Measurements from ENCODE around the gene COPG1.
"Not testable (repeated sequence)": the region's sequence is repeated elsewhere in the genome, so short reads cannot be mapped to it uniquely, and the experiment has no call there.

COPG1 gene

DNA sequence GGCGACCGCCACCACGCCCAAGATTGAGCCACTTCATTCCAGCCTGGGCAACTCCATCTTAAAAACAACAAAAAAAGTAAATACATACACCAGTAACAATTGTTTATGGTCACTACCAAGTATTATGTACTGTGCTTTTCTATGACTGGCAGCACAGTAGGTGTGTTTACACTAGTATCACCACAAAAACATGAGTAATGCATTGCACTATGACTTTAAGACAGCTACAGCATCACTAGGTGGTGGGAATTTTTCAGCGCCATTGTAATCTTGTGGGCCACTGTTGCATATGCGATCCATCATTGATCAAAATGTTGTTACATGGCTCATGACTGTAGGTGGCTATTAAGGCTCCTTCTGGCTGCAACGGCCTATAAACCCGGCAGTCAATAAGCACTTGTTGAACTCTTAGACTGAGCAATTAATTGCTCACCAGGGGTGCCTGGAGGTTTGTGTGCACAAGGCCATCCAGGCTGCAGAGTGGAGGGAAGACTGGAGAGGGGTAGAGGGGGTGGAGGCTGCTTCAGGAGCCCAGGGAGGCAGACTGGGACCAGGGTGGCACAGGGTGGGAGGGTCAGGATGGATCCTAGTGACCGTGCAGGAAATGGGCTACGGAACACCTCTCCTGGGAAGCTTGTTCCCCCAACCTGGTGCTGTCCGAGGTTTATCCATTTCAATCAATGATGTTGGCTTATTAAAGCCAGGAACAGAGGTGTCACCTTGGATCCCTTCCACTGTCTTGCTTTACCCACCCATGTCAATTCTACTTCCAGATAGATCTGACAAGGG lies 17.9 kb upstream of the COPG1 start:
- peaks cover 37% of the 10 kb centered on the region for H3K4me1 Mint-ChIP-seq
- no peaks in the 10 kb centered on the region for H3K27me3 Mint-ChIP-seq
- ATAC-seq (ENCODE audit: low read depth) = no peak
- no peak for DNase-seq (ENCODE audit: low spot score in 2 of 2)
- no peaks in the 10 kb centered on the region for H3K9me3 Mint-ChIP-seq
- no peak overlapping the region for H3K4me3 Mint-ChIP-seq
- H3K27ac Mint-ChIP-seq = peak overlapping the region; percentile 79
- H3K36me3 Mint-ChIP-seq = no peaks in the 10 kb centered on the region

DNA sequence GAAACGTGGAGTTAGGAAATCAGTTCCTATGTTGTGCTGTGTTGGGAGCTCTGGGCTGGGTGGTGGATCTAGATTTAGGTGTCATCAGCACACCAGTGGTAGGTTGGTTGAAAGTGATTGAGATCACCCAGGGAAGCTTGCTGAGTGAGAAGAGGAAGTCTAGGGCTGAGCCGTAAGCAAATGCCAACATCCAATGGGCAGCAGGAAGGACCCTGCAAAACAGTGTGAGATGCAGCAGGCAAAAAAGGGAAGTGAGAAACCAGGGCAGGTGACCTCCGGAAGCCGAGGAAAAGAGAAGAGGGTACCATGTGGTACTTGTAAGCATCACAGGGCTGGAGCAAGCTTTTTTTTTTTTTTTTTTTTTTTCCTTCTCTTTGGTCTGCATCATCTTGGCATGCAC lies 15.9 kb upstream of the COPG1 start:
- Mint-ChIP-seq H3K9me3 (no peaks in the 10 kb centered on the region), H3K27me3 (no peaks in the 10 kb centered on the region), H3K4me1 (peaks cover 32% of the 10 kb centered on the region), H3K36me3 (no peaks in the 10 kb centered on the region), H3K4me3 (peak overlapping the region; percentile 6), H3K27ac (peak overlapping the region; percentile 88)
- peak; percentile 50 to 84 for DNase-seq (ENCODE audit: low spot score in 2 of 2)
- ATAC-seq (ENCODE audit: low read depth) = peak; percentile 94

- H3K9me3 Mint-ChIP-seq = no peaks in the 10 kb centered on the region
- H3K27me3 Mint-ChIP-seq = no peaks in the 10 kb centered on the region
- peaks cover 31% of the 10 kb centered on the region for H3K4me1 Mint-ChIP-seq
- H3K36me3 Mint-ChIP-seq = no peaks in the 10 kb centered on the region
- no peak overlapping the region for H3K4me3 Mint-ChIP-seq
- ATAC-seq (ENCODE audit: low read depth) (no peak), DNase-seq (ENCODE audit: low spot score in 2 of 2) (no peak)
- peak overlapping the region; percentile 16 for H3K27ac Mint-ChIP-seq
These were observed 15.0 kb upstream of the COPG1 start for GRCh38 chr3:129234441-129234840.

GRCh38 chr3:129235344-129235917 lies 14.0 kb upstream of the COPG1 start:
- DNase-seq (ENCODE audit: low spot score in 2 of 2) (no peak), ATAC-seq (ENCODE audit: low read depth) (no peak)
- Mint-ChIP-seq H3K4me1 (peaks cover 32% of the 10 kb centered on the region), H3K36me3 (no peaks in the 10 kb centered on the region), H3K9me3 (no peaks in the 10 kb centered on the region), H3K4me3 (no peak overlapping the region), H3K27me3 (no peaks in the 10 kb centered on the region), H3K27ac (peak overlapping the region; percentile 38)

GRCh38 chr3:129238945-129239705 lies 10.3 kb upstream of the COPG1 start:
- ATAC-seq (ENCODE audit: low read depth) (peak; percentile 83), DNase-seq (ENCODE audit: low spot score in 2 of 2) (no peak)
- H3K9me3 Mint-ChIP-seq = peaks cover 2% of the 10 kb centered on the region
- peak overlapping the region; percentile 6 for H3K4me3 Mint-ChIP-seq
- no peaks in the 10 kb centered on the region for H3K27me3 Mint-ChIP-seq
- no peaks in the 10 kb centered on the region for H3K36me3 Mint-ChIP-seq
- H3K27ac Mint-ChIP-seq = peak overlapping the region; percentile 24
- H3K4me1 Mint-ChIP-seq = peaks cover 17% of the 10 kb centered on the region

DNA sequence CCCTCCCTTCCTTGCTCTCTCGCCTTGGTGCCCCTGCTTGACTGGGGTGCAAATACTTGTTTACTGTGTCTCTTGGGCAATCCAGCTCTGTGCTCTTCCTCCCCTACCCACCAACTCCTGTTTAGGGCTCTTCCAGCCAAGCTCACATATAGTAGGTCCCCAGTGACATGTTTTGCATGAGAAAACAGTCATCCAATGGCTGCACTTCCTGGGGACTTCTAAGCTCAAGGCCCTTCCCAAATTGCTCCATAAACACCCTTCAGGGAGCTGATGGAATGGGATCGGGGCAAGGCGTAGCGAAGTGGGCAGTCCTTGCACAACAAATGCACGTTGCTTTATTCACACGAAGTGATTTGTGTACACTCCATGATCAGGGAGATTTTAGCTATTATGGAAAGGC lies 9.4 kb upstream of the COPG1 start:
- H3K27ac Mint-ChIP-seq = no peak overlapping the region
- peak overlapping the region; percentile 61 for H3K4me3 Mint-ChIP-seq
- DNase-seq (ENCODE audit: low spot score in 2 of 2) (no peak), ATAC-seq (ENCODE audit: low read depth) (no peak)
- H3K9me3 Mint-ChIP-seq = peaks cover 2% of the 10 kb centered on the region
- H3K4me1 Mint-ChIP-seq = peaks cover 13% of the 10 kb centered on the region
- H3K36me3 Mint-ChIP-seq = no peaks in the 10 kb centered on the region
- no peaks in the 10 kb centered on the region for H3K27me3 Mint-ChIP-seq

GRCh38 chr3:129240436-129240835 lies 9.0 kb upstream of the COPG1 start:
- Mint-ChIP-seq H3K4me3 (no peak overlapping the region), H3K36me3 (no peaks in the 10 kb centered on the region), H3K4me1 (peaks cover 13% of the 10 kb centered on the region), H3K9me3 (peaks cover 2% of the 10 kb centered on the region), H3K27me3 (no peaks in the 10 kb centered on the region), H3K27ac (no peak overlapping the region)
- no peak for DNase-seq (ENCODE audit: low spot score in 2 of 2)
- ATAC-seq (ENCODE audit: low read depth) = no peak

DNA sequence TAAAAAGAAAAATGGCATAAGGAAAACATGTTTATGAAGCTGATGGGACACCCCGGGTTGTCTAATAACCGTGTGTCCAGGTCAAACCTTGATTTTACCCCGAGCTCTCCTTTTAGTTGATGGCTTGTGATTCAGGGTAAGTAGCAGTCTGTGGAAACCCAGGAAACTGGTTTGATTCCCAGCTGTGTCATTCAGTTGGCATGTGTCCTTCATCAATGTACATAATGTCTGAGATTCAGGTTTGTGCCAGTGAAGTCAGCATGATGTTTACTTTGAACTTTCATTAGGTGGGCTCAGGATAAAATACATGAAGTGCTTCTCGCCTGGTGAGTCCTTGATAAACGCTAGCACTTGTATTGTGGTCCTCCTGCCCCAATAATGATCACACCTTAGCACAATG lies 4.3 kb upstream of the COPG1 start:
- no peaks in the 10 kb centered on the region for H3K27me3 Mint-ChIP-seq
- no peak overlapping the region for H3K27ac Mint-ChIP-seq
- no peak for DNase-seq (ENCODE audit: low spot score in 2 of 2)
- no peaks in the 10 kb centered on the region for H3K36me3 Mint-ChIP-seq
- H3K9me3 Mint-ChIP-seq = peaks cover 2% of the 10 kb centered on the region
- ATAC-seq (ENCODE audit: low read depth) = no peak
- peaks cover 11% of the 10 kb centered on the region for H3K4me1 Mint-ChIP-seq
- H3K4me3 Mint-ChIP-seq = no peak overlapping the region

GRCh38 chr3:129245641-129246306 lies 3.6 kb upstream of the COPG1 start:
- DNase-seq (ENCODE audit: low spot score in 2 of 2) (peak; percentile 56 to 80), ATAC-seq (ENCODE audit: low read depth) (peak; percentile 83)
- not testable (repeated sequence) for H3K36me3 Mint-ChIP-seq, H3K27ac Mint-ChIP-seq, H3K9me3 Mint-ChIP-seq, H3K27me3 Mint-ChIP-seq, H3K4me3 Mint-ChIP-seq
- H3K4me1 Mint-ChIP-seq = peaks cover 15% of the 10 kb centered on the region

GRCh38 chr3:129246636-129247035 lies 2.8 kb upstream of the COPG1 start:
- H3K27me3 Mint-ChIP-seq = no peaks in the 10 kb centered on the region
- ATAC-seq (ENCODE audit: low read depth) (no peak), DNase-seq (ENCODE audit: low spot score in 2 of 2) (no peak)
- peaks cover 15% of the 10 kb centered on the region for H3K4me1 Mint-ChIP-seq
- H3K36me3 Mint-ChIP-seq = no peaks in the 10 kb centered on the region
- peaks cover 2% of the 10 kb centered on the region for H3K9me3 Mint-ChIP-seq
- H3K4me3 Mint-ChIP-seq = no peak overlapping the region
- H3K27ac Mint-ChIP-seq = no peak overlapping the region

DNA sequence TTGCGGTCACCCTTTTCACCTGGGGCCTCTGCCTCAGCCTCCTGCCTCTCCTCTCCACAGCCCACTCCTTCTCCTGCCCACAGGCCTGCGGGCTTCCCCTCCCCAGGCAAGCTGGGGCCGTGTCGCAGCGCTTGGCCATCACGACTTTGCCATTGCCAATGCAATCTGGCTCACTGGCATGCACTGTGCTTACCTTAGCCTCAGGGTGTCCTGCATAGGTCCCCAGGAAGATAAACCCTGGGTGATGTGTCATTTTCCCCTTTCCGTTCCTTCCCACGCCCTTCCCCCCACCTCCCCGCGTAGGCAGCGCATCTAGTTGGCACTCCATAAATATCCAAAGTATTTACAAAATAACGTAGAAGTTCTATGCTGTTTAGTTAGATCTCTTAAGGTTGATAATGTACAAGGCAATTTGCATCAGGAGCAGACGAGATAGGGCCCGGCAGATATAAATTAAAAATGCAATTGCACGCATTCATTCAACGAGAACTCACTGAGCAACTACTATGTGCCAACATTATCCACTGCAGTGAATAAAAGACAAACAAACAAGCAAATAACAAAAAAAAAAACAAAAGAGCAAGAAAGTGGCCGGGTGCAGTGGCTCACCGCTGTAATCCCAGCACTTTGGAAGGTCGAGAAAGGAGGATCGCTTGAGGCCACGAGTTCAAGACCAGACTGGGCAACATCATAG lies 973 bp upstream of the COPG1 start:
- peaks cover 17% of the 10 kb centered on the region for H3K4me1 Mint-ChIP-seq

GRCh38 chr3:129252748-129253147 lies 3.3 kb downstream of the COPG1 start:
- Mint-ChIP-seq H3K4me1 (peaks cover 17% of the 10 kb centered on the region), H3K27me3 (no peaks in the 10 kb centered on the region), H3K36me3 (peaks cover 38% of the 10 kb centered on the region), H3K4me3 (no peak overlapping the region), H3K27ac (no peak overlapping the region), H3K9me3 (no peaks in the 10 kb centered on the region)
- no peak for ATAC-seq (ENCODE audit: low read depth)
- DNase-seq (ENCODE audit: low spot score in 2 of 2) = no peak

More for the DNA sequence above, 973 bp upstream of the COPG1 start:
- peaks cover 11% of the 10 kb centered on the region for H3K36me3 Mint-ChIP-seq
- H3K9me3 Mint-ChIP-seq = no peaks in the 10 kb centered on the region
- no peaks in the 10 kb centered on the region for H3K27me3 Mint-ChIP-seq
- peak overlapping the region; percentile 92 for H3K27ac Mint-ChIP-seq
- DNase-seq (ENCODE audit: low spot score in 2 of 2) (no peak), ATAC-seq (ENCODE audit: low read depth) (no peak)
- peak overlapping the region; percentile 93 for H3K4me3 Mint-ChIP-seq

- H3K36me3 Mint-ChIP-seq = peaks cover 49% of the 10 kb centered on the region
- H3K27ac Mint-ChIP-seq = no peak overlapping the region
- H3K27me3 Mint-ChIP-seq = no peaks in the 10 kb centered on the region
- peaks cover 11% of the 10 kb centered on the region for H3K4me1 Mint-ChIP-seq
- H3K9me3 Mint-ChIP-seq = no peaks in the 10 kb centered on the region
- no peak overlapping the region for H3K4me3 Mint-ChIP-seq
- no peak for ATAC-seq (ENCODE audit: low read depth)
- DNase-seq (ENCODE audit: low spot score in 2 of 2) = no peak
These were observed 5.3 kb downstream of the COPG1 start for GRCh38 chr3:129254536-129255230.

All from memory B cell (primary cell).